NOMO-1 (cell line): ENCODE results near the gene AKAP1.

Experiments
- DNase-seq, 2 experiments: peaks; one replicate each; lab custom pipeline; 2025; ENCODE audit not compliant: unreplicated experiment in 2 of 2; lab: John Stamatoyannopoulos, UW

The AKAP1 gene

GRCh38 chr17:57158795-57159194 is 73.7 kb downstream of the AKAP1 start:
- DNase-seq, result no peak

- no peak for DNase-seq
Observed at GRCh38 chr17:57160624-57161023, 75.6 kb downstream of the AKAP1 start.

- DNase-seq, result no peak
Observed at GRCh38 chr17:57164814-57165213, 79.8 kb downstream of the AKAP1 start.

GRCh38 chr17:57165754-57166153 is 80.7 kb downstream of the AKAP1 start:
- DNase-seq, result no peak

GRCh38 chr17:57166803-57167202 is 81.8 kb downstream of the AKAP1 start:
- no peak for DNase-seq

GRCh38 chr17:57168695-57169094 is 83.6 kb downstream of the AKAP1 start:
- no peak for DNase-seq

- DNase-seq, result no peak
Observed at GRCh38 chr17:57170866-57171265, 85.8 kb downstream of the AKAP1 start.
